Heart left ventricle (tissue), 16 donors: Measurements from ENCODE around the gene CYP2A6. TPM values are rescaled to one million over a fixed set of nuclear protein-coding genes. Genes with fewer than 3 reads are reported as not detected.
A peak's percentile ranks its signal among the peaks of the same experiment; 100 is the strongest.

ENCODE experiments used
- ATAC-seq, 4 donors: fragments of 200-7000 bp; cut with Tn5 transposase; one replicate each; pipeline ENCODE4 v1.9.1; 2020 to 2022; ENCODE audit warnings: moderate library complexity in 4 of 4, mild to moderate bottlenecking in 3 of 4, moderate number of reproducible peaks in 1 of 4
- DNase-seq, 5 donors: peaks; one replicate each; pipeline ENCODE4 v3.0.0-alpha.2; 2020
- H3K27ac ChIP-seq, 12 donors: fragments of 200-600 bp; sonication (generic) in 4 of 12; one replicate each; pipeline versions ENCODE4 v1.5.0 to v1.8.0; 2016 to 2022; ENCODE audit warnings: mild to moderate bottlenecking in 2 of 12
- H3K27me3 ChIP-seq, 9 donors: fragments of 200-600 bp; sonication (generic) in 2 of 9; one replicate each; pipeline versions ENCODE4 v1.5.1 to v1.8.0; 2016 to 2022; ENCODE audit warnings: mild to moderate bottlenecking in 3 of 9
- H3K36me3 ChIP-seq, 9 donors: fragments of 200-600 bp; sonication (generic) in 2 of 9; one replicate each; pipeline versions ENCODE4 v1.5.0 to v1.8.0; 2018 to 2022; ENCODE audit warnings: mild to moderate bottlenecking in 2 of 9
- H3K4me1 ChIP-seq, 12 donors: fragments of 200-600 bp; sonication (generic) in 4 of 12; one replicate each; pipeline versions ENCODE4 v1.5.0 to v1.8.0; 2016 to 2022; ENCODE audit warnings: mild to moderate bottlenecking in 3 of 12
- H3K4me3 ChIP-seq, 12 donors: fragments of 200-600 bp; sonication (generic) in 4 of 12; one replicate each; pipeline versions ENCODE4 v1.5.0 to v1.8.0; 2017 to 2022; ENCODE audit warnings: mild to moderate bottlenecking in 9 of 12, moderate library complexity in 4 of 12
- H3K9me3 ChIP-seq, 12 donors: fragments of 200-600 bp; sonication (generic) in 4 of 12; one replicate each; pipeline versions ENCODE4 v1.5.0 to v1.8.0; 2016 to 2022; ENCODE audit warnings: mild to moderate bottlenecking in 1 of 12
- CTCF ChIP-seq, 12 donors: fragments of 200-600 bp; sonication (generic) in 4 of 12; IDR thresholded peaks; one replicate each; pipeline versions ENCODE4 v1.5.0 to v1.8.0; 2018 to 2022; ENCODE audit warnings: antibody characterized with exemption in 12 of 12, mild to moderate bottlenecking in 5 of 12
- POLR2A ChIP-seq, 2 donors: fragments of 450-650 bp; IDR thresholded peaks; one replicate each; pipeline ENCODE4 v1.6.1; 2017; ENCODE audit warnings: antibody characterized with exemption in 2 of 2, mild to moderate bottlenecking in 2 of 2, moderate library complexity in 2 of 2
- WGBS, 4 donors: extraction: QIAGEN DNeasy Blood & Tissue Kit in 2 of 4; methylation state at CpG; one replicate each; pipeline versions ENCODE4 v1.1.5 to v1.1.7; 2013 to 2018; 5-methylcytosine and 5-hydroxymethylcytosine counted together
- intact Hi-C, 10 donors: fragments of 100-400 bp; cut with DNase I; formaldehyde crosslinking; loops; one replicate each; pipeline versions ENCODE4 v1.11.1 to v1.14.2; 2022
- polyA plus RNA-seq, 2 donors: library from polyadenylated mRNA; stranded (reverse); fragments of 200-250 nt; gene quantifications; one replicate each; pipeline ENCODE4 v1.2.3, GENCODE V29; 2013
- total RNA-seq, 9 donors: library from RNA; depleted of rRNA in 2 of 9; stranded (reverse); fragments of >200 nt in 2 of 9; fragmentation: NEBNext Ultra II Directional in 3 of 9; extraction: Animal tissue kit (Norgen Biotek cat#: 25700) in 3 of 9; gene quantifications; one replicate each; pipeline versions ENCODE4 v1.1.0 to v1.2.4, GENCODE V29; 2016 to 2023
- donor health status: ischemic (EF 13 %, LVEDD 7.1; RV severe dilation, severe dysfunction).
- donor health status: healthy with polysubstance abuse.
- donor health status: DM: no; HTN: yes; CAD: no.
- donor health status: DM: no; HTN: no; CAD: no.
- donor health status: ischemic (EF 25% LVEDD 6.9; RV normal size, moderate dysfunction).
- donor health status: ischemic (EF 25% LVEDD 5.7; RV mildly dilated, moderate dysfunction).
- donor health status: healthy.
- donor health status: DM: yes; HTN: yes; CAD: no.
- donor health status: ischemic (EF 35%, LVEDD 5.7; RV mildly dilated, moderate dysfunction).
- donor health status: nonischemic (EF 11% LVEDD 7.7; RV severe dilation, severe dysfunction).
- donor health status: DM: yes; HTN: yes; CAD: no.
- donor health status: PGD.
- donor health status: ischemic (EF 29% LVEDD 5.4; RV normal size, mild dysfunction).
- donor health status: nonischemic (EF 23%, LVEDD 6.1; RV moderate dilation, normal function).

CYP2A6 gene
- total and polyA plus RNA-seq, 11 donors = 0.16 TPM; not detected in 10

DNA sequence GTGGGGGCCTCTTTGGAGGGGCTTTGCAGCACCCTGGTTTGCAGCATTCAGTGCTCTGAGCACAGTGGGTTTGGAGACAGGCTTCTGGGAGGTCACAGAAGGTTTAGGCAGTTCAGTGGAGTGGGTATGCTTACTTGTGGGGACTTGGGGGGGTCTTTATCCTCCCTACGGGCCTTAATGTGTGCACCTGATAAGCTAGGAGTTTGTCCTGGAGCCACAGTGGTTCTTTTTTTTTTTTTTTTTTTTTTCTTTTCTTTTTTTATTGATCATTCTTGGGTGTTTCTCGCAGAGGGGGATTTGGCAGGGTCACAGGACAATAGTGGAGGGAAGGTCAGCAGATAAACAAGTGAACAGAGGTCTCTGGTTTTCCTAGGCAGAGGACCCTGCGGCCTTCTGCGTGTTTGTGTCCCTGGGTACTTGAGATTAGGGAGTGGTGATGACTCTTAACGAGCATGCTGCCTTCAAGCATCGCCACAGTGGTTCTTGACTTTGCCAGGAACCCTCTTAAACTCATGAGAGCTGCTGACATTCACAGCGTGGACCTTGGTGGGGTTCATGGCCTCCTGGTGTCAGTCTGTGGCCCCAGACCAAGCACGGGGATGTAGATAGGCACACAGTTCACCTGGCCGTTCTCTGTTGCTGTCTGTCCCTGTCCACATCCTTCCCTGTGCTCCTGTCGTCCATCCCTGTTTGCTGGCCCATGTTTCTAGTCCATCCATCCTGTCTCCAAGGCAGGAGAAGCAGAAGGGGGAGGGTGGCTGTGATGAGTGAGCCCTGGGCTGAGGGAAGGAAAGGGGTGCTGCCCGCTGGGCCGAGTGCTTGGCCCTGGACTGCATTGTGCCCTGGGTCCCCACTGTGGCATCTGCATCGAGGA lies 48.6 kb downstream of the CYP2A6 start:
- Histone ChIP-seq H3K9me3 (no peaks in the 10 kb centered on the region), H3K4me1 (peaks cover 48 to 78% (median 70%) of the 10 kb centered on the region in 12 donors), H3K27ac (peak overlapping the region; percentile 75 to 99 (median 97)), H3K4me3 (peak overlapping the region in 11 of 12 donors; percentile 6 to 99 (median 94)), H3K27me3 (no peaks in the 10 kb centered on the region), H3K36me3 (peaks cover 0 to 40% (median 15%) of the 10 kb centered on the region in 9 donors)
- no peak for ATAC-seq
- TF ChIP-seq CTCF (IDR thresholded peaks at IDR 0.05) = no peak
- TF ChIP-seq POLR2A (IDR thresholded peaks at IDR 0.05) = no peak
- intact Hi-C loops = loop anchor here in 3 of 10 donors (2.0 to 10.0 kb wide), 3 partner anchors 15 to 377 kb away; partner anchors contain the start of gene SERTAD1 (in 1 of the 3)
- no peak for DNase-seq
- 15 to 24% (median 16%) methylated on average over 12 to 13 of the region's 13 CpGs for WGBS, 4 donors

DNA sequence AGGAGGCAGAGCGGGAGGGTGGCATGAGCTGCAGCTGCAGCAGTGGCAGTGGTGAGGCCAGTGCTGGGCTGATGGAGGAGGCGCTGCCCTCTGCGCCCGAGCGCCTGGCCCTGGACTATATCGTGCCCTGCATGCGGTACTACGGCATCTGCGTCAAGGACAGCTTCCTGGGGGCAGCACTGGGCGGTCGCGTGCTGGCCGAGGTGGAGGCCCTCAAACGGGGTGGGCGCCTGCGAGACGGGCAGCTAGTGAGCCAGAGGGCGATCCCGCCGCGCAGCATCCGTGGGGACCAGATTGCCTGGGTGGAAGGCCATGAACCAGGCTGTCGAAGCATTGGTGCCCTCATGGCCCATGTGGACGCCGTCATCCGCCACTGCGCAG lies 49.3 kb downstream of the CYP2A6 start:
- H3K4me3 ChIP-seq = peak overlapping the region in 11 of 12 donors; percentile 74 to 99 (median 94)
- peak in 1 of 5 donors; percentile 67 for DNase-seq
- no peaks in the 10 kb centered on the region for H3K27me3 ChIP-seq
- TF ChIP-seq CTCF (IDR thresholded peaks at IDR 0.05) = no peak
- no peak for TF ChIP-seq POLR2A (IDR thresholded peaks at IDR 0.05)
- peak overlapping the region; percentile 53 to 99 (median 97) for H3K27ac ChIP-seq
- H3K9me3 ChIP-seq = no peaks in the 10 kb centered on the region
- H3K36me3 ChIP-seq = peaks cover 0 to 42% (median 15%) of the 10 kb centered on the region in 9 donors
- intact Hi-C loops = loop anchor here in 3 of 10 donors (2.0 to 10.0 kb wide), 3 partner anchors 16 to 376 kb away; partner anchors contain the start of gene SERTAD1 (in 1 of the 3)
- peaks cover 48 to 71% (median 63%) of the 10 kb centered on the region in 12 donors for H3K4me1 ChIP-seq
- 60 to 75% (median 61%) methylated on average over 20 to 27 of the region's 27 CpGs for WGBS, 4 donors
- no peak for ATAC-seq

DNA sequence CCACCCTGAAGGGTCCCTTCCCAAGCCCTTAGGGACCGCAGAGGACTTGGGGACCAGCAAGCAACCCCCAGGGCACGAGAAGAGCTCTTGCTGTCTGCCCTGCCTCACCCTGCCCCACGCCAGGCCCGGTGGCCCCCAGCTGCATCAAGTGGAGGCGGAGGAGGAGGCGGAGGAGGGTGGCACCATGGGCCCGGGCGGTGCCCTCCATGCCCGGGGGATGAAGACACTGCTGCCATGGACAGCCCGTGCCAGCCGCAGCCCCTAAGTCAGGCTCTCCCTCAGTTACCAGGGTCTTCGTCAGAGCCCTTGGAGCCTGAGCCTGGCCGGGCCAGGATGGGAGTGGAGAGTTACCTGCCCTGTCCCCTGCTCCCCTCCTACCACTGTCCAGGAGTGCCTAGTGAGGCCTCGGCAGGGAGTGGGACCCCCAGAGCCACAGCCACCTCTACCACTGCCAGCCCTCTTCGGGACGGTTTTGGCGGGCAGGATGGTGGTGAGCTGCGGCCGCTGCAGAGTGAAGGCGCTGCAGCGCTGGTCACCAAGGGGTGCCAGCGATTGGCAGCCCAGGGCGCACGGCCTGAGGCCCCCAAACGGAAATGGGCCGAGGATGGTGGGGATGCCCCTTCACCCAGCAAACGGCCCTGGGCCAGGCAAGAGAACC lies 49.8 kb downstream of the CYP2A6 start:
- 48 to 62% (median 56%) methylated on average over 18 to 27 of the region's 27 CpGs for WGBS, 4 donors
- intact Hi-C loops = loop anchor here in 3 of 10 donors (2.0 to 10.0 kb wide), 3 partner anchors 16 to 376 kb away; partner anchors contain the start of gene SERTAD1 (in 1 of the 3)

More for the DNA sequence above, 49.8 kb downstream of the CYP2A6 start:
- Histone ChIP-seq H3K9me3 (no peaks in the 10 kb centered on the region), H3K27me3 (no peaks in the 10 kb centered on the region), H3K4me1 (peaks cover 43 to 66% (median 58%) of the 10 kb centered on the region in 12 donors), H3K27ac (peak overlapping the region; percentile 93 to 99 (median 97)), H3K4me3 (peak overlapping the region; percentile 74 to 99 (median 94)), H3K36me3 (peaks cover 0 to 37% (median 13%) of the 10 kb centered on the region in 9 donors)
- peak in 1 of 5 donors; percentile 68 for DNase-seq
- TF ChIP-seq POLR2A (IDR thresholded peaks at IDR 0.05) (no peak), CTCF (IDR thresholded peaks at IDR 0.05) (no peak)
- ATAC-seq = no peak
